ENCODE measurements around the gene PABPN1L. TPM values are rescaled to one million over a fixed set of nuclear protein-coding genes. Genes with fewer than 3 reads are reported as not detected.

PABPN1L gene
- polyA plus RNA-seq, 2 of the 4 experiments (the other 2 are of a cell fraction), result not detected

- H3K9me3 ChIP-seq, result no peaks in the 10 kb centered on the region
- POLR2A ChIA-PET, result no interaction called here
- no peak for DNase-seq (ENCODE audit: low read depth in 1 of 2, low spot score in 1 of 2)
- no peak for FAIRE-seq
- H3K4me2 ChIP-seq, result no peak overlapping the region
- no peak overlapping the region for H3K27ac ChIP-seq
- WGBS (ENCODE audit: missing lambda C conversion rate), result 71% methylated on average over 7 of the region's 12 CpGs
- no peak for TF ChIP-seq NPAS2 (CRISPR knock-in tag; IDR thresholded peaks at IDR 0.05; ENCODE audit: borderline replicate concordance)
- no peak for TF ChIP-seq JUN (IDR thresholded peaks at IDR 0.05)
- TF ChIP-seq, protein P1, sequence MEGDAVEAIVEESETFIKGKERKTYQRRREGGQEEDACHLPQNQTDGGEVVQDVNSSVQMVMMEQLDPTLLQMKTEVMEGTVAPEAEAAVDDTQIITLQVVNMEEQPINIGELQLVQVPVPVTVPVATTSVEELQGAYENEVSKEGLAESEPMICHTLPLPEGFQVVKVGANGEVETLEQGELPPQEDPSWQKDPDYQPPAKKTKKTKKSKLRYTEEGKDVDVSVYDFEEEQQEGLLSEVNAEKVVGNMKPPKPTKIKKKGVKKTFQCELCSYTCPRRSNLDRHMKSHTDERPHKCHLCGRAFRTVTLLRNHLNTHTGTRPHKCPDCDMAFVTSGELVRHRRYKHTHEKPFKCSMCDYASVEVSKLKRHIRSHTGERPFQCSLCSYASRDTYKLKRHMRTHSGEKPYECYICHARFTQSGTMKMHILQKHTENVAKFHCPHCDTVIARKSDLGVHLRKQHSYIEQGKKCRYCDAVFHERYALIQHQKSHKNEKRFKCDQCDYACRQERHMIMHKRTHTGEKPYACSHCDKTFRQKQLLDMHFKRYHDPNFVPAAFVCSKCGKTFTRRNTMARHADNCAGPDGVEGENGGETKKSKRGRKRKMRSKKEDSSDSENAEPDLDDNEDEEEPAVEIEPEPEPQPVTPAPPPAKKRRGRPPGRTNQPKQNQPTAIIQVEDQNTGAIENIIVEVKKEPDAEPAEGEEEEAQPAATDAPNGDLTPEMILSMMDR (IDR thresholded peaks at IDR 0.05), result no peak
- TF ChIP-seq CBX2 (IDR thresholded peaks at IDR 0.05; ENCODE audit: borderline replicate concordance, low read depth), result no peak
- no peak for TF ChIP-seq FOXS1 (CRISPR knock-in tag; IDR thresholded peaks at IDR 0.05)
- TF ChIP-seq CBX8 (IDR thresholded peaks at IDR 0.05), result no peak
- no peak for TF ChIP-seq HDAC2 (IDR thresholded peaks at IDR 0.05)
- TF ChIP-seq CEBPB (IDR thresholded peaks at IDR 0.05), result no peak
- TF ChIP-seq HMGXB4 (CRISPR knock-in tag; IDR thresholded peaks at IDR 0.05; ENCODE audit: borderline replicate concordance), result no peak
- TF ChIP-seq MAFK (IDR thresholded peaks at IDR 0.05; ENCODE audit: partially characterized antibody), result no peak
- TF ChIP-seq USF2 (IDR thresholded peaks at IDR 0.05), result no peak
- no peak for TF ChIP-seq TP53 (CRISPR knock-in tag; IDR thresholded peaks at IDR 0.05)
- TF ChIP-seq EP300 (IDR thresholded peaks at IDR 0.05), result no peak
- TF ChIP-seq ATOH8 (CRISPR knock-in tag; IDR thresholded peaks at IDR 0.05; ENCODE audit: low read depth), result no peak
- no peak for ATAC-seq
- CTCF ChIA-PET, result interaction anchor here (0.7 to 1.7 kb wide), 4 partner anchors 14 to 164 kb away, joined by 3 to 5 read pairs (median 4); partner anchors contain the start of genes GALNS and TRAPPC2L
- H3K4me3 ChIP-seq, result no peak overlapping the region
- H3K4me1 ChIP-seq, result no peaks in the 10 kb centered on the region
These were observed 34.2 kb upstream of the PABPN1L start for GRCh38 chr16:88900662-88901052.

GRCh38 chr16:88899901-88900661 is 33.6 kb upstream of the PABPN1L start:
- WGBS (ENCODE audit: missing lambda C conversion rate), result 74% methylated on average over 28 of the region's 41 CpGs
- ChIA-PET POLR2A (no interaction called here), CTCF (interaction anchor here (1.3 to 1.7 kb wide), 2 partner anchors 15 to 163 kb away, joined by 3 to 5 read pairs; no protein-coding TSS in a partner anchor)
- no peak overlapping the region for H3K27ac ChIP-seq
- no peak overlapping the region for H3K4me2 ChIP-seq
- no peak for ATAC-seq
- no peaks in the 10 kb centered on the region for H3K4me1 ChIP-seq
- no peaks in the 10 kb centered on the region for H3K9me3 ChIP-seq
- no peak for FAIRE-seq
- DNase-seq (ENCODE audit: low read depth in 1 of 2, low spot score in 1 of 2), result no peak
- H3K4me3 ChIP-seq, result no peak overlapping the region
- TF ChIP-seq BHLHE40 (IDR thresholded peaks at IDR 0.05; ENCODE audit: low read depth, low read length) (no peak), CHD4 (IDR thresholded peaks at IDR 0.05; ENCODE audit: borderline replicate concordance) (no peak), ATOH8 (CRISPR knock-in tag; IDR thresholded peaks at IDR 0.05; ENCODE audit: low read depth) (no peak), HDAC2 (IDR thresholded peaks at IDR 0.05) (no peak), RNF2 (IDR thresholded peaks at IDR 0.05; ENCODE audit: borderline replicate concordance, low read depth) (no peak), RAD21 (conservative IDR thresholded peaks at IDR 0.05 in 1 of 2, IDR thresholded peaks at IDR 0.05 in 1 of 2) (no peak), USF2 (IDR thresholded peaks at IDR 0.05) (no peak), RFX5 (IDR thresholded peaks at IDR 0.05) (no peak), KDM1A (IDR thresholded peaks at IDR 0.05; ENCODE audit: low read depth) (no peak), SMC3 (IDR thresholded peaks at IDR 0.05) (no peak), ZFP36 (IDR thresholded peaks at IDR 0.05; ENCODE audit: borderline replicate concordance, partially characterized antibody) (no peak), SREBF2 (IDR thresholded peaks at IDR 0.05) (no peak), HOXA7 (CRISPR knock-in tag; IDR thresholded peaks at IDR 0.05) (no peak), CBX8 (IDR thresholded peaks at IDR 0.05) (no peak), MAZ (IDR thresholded peaks at IDR 0.05; ENCODE audit: borderline replicate concordance, low read depth, low read length) (no peak)
- TF ChIP-seq, protein P1 (IDR thresholded peaks at IDR 0.05), result no peak
